Stomach (tissue), 9 donors: ENCODE data around the gene SAP30. TPM values are rescaled to one million over a fixed set of nuclear protein-coding genes. Genes with fewer than 3 reads are reported as not detected.

Source experiments
- DNase-seq, 2 donors: peaks; one replicate each; pipeline versions ENCODE4 v3.0.0 to v3.0.0-alpha.2; 2013 to 2019
- H3K27ac ChIP-seq, 5 donors: fragments of 200-600 bp in 4 of 5; sonication (generic) in 4 of 5; one replicate each; pipeline ENCODE4 v1.5.1; 2013 to 2019; ENCODE audit warnings: mild to moderate bottlenecking in 1 of 5, moderate library complexity in 1 of 5
- H3K27me3 ChIP-seq, 3 donors: fragments of 200-600 bp; sonication (generic); one replicate each; pipeline ENCODE4 v1.5.1; 2017 to 2019; ENCODE audit warnings: mixed run types in 1 of 3
- H3K36me3 ChIP-seq, 4 donors: fragments of 200-600 bp; sonication (generic); 1 replicate in 3 of 4; 2 replicates in 1 of 4; pipeline ENCODE4 v1.5.1; 2016 to 2019
- H3K4me1 ChIP-seq, 4 donors: fragments of 200-600 bp; sonication (generic); one replicate each; pipeline ENCODE4 v1.5.1; 2016 to 2019
- H3K4me3 ChIP-seq, 4 donors: fragments of 200-600 bp; sonication (generic) in 3 of 4; one replicate each; pipeline ENCODE4 v1.5.1; 2016 to 2019; ENCODE audit warnings: mild to moderate bottlenecking in 1 of 4
- H3K9me3 ChIP-seq, 4 donors: fragments of 200-600 bp; sonication (generic); one replicate each; pipeline ENCODE4 v1.5.1; 2016 to 2019
- EP300 ChIP-seq: sonication (generic); formaldehyde crosslinking; IDR thresholded peaks from one replicate; pipeline ENCODE4 v1.6.1; 2017; ENCODE audit warnings: antibody characterized with exemption
- POLR2A ChIP-seq, 4 donors: fragments of 450-650 bp; IDR thresholded peaks; one replicate each; pipeline ENCODE4 v1.6.1; 2016; ENCODE audit warnings: antibody characterized with exemption in 4 of 4, control low read depth in 2 of 4, mild to moderate bottlenecking in 1 of 4, moderate library complexity in 1 of 4
- POLR2AphosphoS5 ChIP-seq, 3 donors: sonication (generic); formaldehyde crosslinking; IDR thresholded peaks; one replicate each; pipeline ENCODE4 v1.6.1; 2016; ENCODE audit warnings: antibody characterized with exemption in 3 of 3
- WGBS, 5 donors: extraction: QIAGEN DNeasy Blood & Tissue Kit in 3 of 5; methylation state at CpG; one replicate each; pipeline versions ENCODE4 v1.1.5 to v1.1.7; 2013 to 2018; 5-methylcytosine and 5-hydroxymethylcytosine counted together
- intact Hi-C: fragments of 100-400 bp; cut with DNase I; formaldehyde crosslinking; loops from one replicate; pipeline ENCODE4 v1.15.1; 2023; ENCODE audit warnings: low total_unique reads
- polyA plus RNA-seq, 3 donors: library from polyadenylated mRNA; stranded (reverse); fragments of 200-250 nt; gene quantifications; one replicate each; pipeline ENCODE4 v1.2.3, GENCODE V29; 2013
- total RNA-seq, 5 donors: library from RNA; depleted of rRNA; stranded (reverse); fragments of >200 nt; gene quantifications; one replicate each; pipeline versions ENCODE4 v1.1.0 to v1.2.3, GENCODE V29; 2014 to 2016
- TF ChIP-seq, protein P1 (sequence below), 7 experiments: fragments of 450-650 bp in 4 of 7; fragments of 200-600 bp in 3 of 7; sonication (generic) in 3 of 7; IDR thresholded peaks; one replicate each; pipeline ENCODE4 v1.5.1; 2016 to 2019; ENCODE audit warnings: antibody characterized with exemption in 7 of 7, control low read depth in 2 of 7, mild to moderate bottlenecking in 1 of 7
- donor health status: healthy with polysubstance abuse.
- donor health status: Bipolar disorder and iron deficiency.
- donor health status: healthy.

SAP30 gene
- total and polyA plus RNA-seq, 8 donors, result 3.1 to 24.0 (median 9.3) TPM

- Histone ChIP-seq H3K27me3 (no peaks in the 10 kb centered on the region), H3K4me3 (no peak overlapping the region), H3K27ac (no peak overlapping the region), H3K9me3 (no peaks in the 10 kb centered on the region), H3K4me1 (peaks cover 0 to 19% (median 7%) of the 10 kb centered on the region in 4 donors), H3K36me3 (no peaks in the 10 kb centered on the region)
- DNase-seq, result peak in 1 of 2 donors; percentile 68
- TF ChIP-seq, protein P1, sequence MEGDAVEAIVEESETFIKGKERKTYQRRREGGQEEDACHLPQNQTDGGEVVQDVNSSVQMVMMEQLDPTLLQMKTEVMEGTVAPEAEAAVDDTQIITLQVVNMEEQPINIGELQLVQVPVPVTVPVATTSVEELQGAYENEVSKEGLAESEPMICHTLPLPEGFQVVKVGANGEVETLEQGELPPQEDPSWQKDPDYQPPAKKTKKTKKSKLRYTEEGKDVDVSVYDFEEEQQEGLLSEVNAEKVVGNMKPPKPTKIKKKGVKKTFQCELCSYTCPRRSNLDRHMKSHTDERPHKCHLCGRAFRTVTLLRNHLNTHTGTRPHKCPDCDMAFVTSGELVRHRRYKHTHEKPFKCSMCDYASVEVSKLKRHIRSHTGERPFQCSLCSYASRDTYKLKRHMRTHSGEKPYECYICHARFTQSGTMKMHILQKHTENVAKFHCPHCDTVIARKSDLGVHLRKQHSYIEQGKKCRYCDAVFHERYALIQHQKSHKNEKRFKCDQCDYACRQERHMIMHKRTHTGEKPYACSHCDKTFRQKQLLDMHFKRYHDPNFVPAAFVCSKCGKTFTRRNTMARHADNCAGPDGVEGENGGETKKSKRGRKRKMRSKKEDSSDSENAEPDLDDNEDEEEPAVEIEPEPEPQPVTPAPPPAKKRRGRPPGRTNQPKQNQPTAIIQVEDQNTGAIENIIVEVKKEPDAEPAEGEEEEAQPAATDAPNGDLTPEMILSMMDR (IDR thresholded peaks at IDR 0.05), result no peak
- no peak for TF ChIP-seq POLR2AphosphoS5 (IDR thresholded peaks at IDR 0.05)
- no peak for TF ChIP-seq EP300
- intact Hi-C loops, result no loop called here
- whole genome bisulfite sequencing, 5 donors, result 47 to 73% (median 57%) methylated on average over 3 of the region's 3 CpGs
Measured at GRCh38 chr4:173362666-173363065, 8.1 kb upstream of the SAP30 start.

DNA sequence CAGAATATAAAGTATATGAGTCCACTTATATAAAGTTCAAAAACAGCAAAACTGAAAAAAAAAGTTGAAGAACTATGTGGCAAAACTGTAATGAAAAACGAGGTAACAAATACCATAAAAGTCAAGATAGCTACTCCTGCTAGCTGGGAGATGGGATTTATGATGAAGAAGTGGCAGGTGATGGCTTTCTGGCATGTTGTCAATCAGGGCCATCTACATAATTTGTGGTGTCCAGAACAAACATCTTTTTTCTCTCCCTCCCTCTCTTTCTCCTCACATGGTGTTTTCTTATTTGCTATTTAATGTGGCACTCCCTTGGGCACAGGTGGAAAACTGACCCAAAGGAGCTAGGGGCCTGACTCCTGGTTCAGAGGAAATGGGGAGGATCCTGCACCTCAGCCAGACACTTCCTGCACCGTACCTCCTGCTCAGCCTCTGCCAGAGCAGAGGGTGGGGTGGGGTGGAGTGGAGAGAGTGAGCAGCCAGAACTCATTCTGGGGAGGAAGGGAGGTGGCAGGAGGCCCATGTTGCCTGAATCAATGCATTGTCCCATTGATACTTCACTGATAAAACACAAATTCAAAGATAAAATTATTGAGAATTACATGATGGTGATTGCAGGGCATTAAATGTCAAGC lies 5.3 kb upstream of the SAP30 start:
- H3K4me3 ChIP-seq, result no peak overlapping the region
- WGBS, 5 donors, result 31 to 39% (median 34%) methylated on average over 2 of the region's 2 CpGs
- no peaks in the 10 kb centered on the region for H3K9me3 ChIP-seq
- intact Hi-C loops, result no loop called here
- H3K4me1 ChIP-seq, result peaks cover 0 to 36% (median 16%) of the 10 kb centered on the region in 4 donors
- H3K27ac ChIP-seq, result no peak overlapping the region
- no peak for DNase-seq
- TF ChIP-seq, protein P1 (IDR thresholded peaks at IDR 0.05), result no peak
- no peak for TF ChIP-seq EP300
- no peak for TF ChIP-seq POLR2A (IDR thresholded peaks at IDR 0.05)
- no peak for TF ChIP-seq POLR2AphosphoS5 (IDR thresholded peaks at IDR 0.05)
- no peaks in the 10 kb centered on the region for H3K36me3 ChIP-seq
- no peaks in the 10 kb centered on the region for H3K27me3 ChIP-seq

GRCh38 chr4:173367285-173367684 lies 3.5 kb upstream of the SAP30 start:
- Histone ChIP-seq H3K27ac (peak overlapping the region in 2 of 5 donors; percentile 12 to 96), H3K36me3 (no peaks in the 10 kb centered on the region), H3K27me3 (no peaks in the 10 kb centered on the region), H3K4me3 (no peak overlapping the region), H3K4me1 (peaks cover 0 to 36% (median 16%) of the 10 kb centered on the region in 4 donors), H3K9me3 (no peaks in the 10 kb centered on the region)
- no peak for TF ChIP-seq EP300
- TF ChIP-seq POLR2A (IDR thresholded peaks at IDR 0.05), result no peak
- DNase-seq, result no peak
- intact Hi-C loops, result no loop called here

GRCh38 chr4:173367946-173368345 lies 2.8 kb upstream of the SAP30 start:
- H3K4me1 ChIP-seq, result peaks cover 2 to 43% (median 20%) of the 10 kb centered on the region in 4 donors
- 53 to 68% (median 56%) methylated on average over 4 of the region's 4 CpGs for WGBS, 5 donors
- no peaks in the 10 kb centered on the region for H3K9me3 ChIP-seq
- H3K27ac ChIP-seq, result peak overlapping the region in 1 of 5 donors; percentile 96
- no peak for DNase-seq
- peak overlapping the region in 1 of 4 donors; percentile 93 for H3K4me3 ChIP-seq
- H3K27me3 ChIP-seq, result no peaks in the 10 kb centered on the region
- intact Hi-C loops, result no loop called here
- TF ChIP-seq, protein P1 (IDR thresholded peaks at IDR 0.05), result no peak
- TF ChIP-seq EP300, result no peak
- no peak for TF ChIP-seq POLR2AphosphoS5 (IDR thresholded peaks at IDR 0.05)
- TF ChIP-seq POLR2A (IDR thresholded peaks at IDR 0.05), result no peak
- H3K36me3 ChIP-seq, result no peaks in the 10 kb centered on the region

DNA sequence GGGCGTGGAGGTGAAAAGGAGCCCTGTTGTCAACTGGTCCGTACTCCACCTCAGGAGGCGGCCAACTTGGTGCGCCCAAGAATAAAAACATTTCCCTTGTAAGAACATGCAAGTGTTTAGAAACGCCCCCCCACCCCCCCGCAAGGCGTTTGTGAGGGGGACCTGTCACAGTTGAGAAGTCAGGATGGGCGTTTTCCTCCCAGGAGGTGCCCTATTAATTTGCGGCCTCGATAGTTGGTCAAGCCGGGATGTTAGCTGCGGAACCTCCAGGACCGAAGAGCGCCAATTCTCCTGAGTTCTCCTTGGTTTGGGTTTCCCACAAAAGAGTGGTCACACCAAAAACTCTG lies 651 bp upstream of the SAP30 start:
- intact Hi-C loops, result no loop called here
- 0 to 1% (median 0%) methylated on average over 13 to 14 of the region's 14 CpGs for WGBS, 5 donors
- Histone ChIP-seq H3K27ac (peak overlapping the region; percentile 92 to 97 (median 95)), H3K36me3 (no peaks in the 10 kb centered on the region), H3K4me1 (peaks cover 4 to 61% (median 29%) of the 10 kb centered on the region in 4 donors), H3K4me3 (peak overlapping the region; percentile 86 to 98 (median 90)), H3K27me3 (no peaks in the 10 kb centered on the region), H3K9me3 (no peaks in the 10 kb centered on the region)
- DNase-seq, result no peak
- no peak for TF ChIP-seq EP300
- TF ChIP-seq POLR2AphosphoS5 (IDR thresholded peaks at IDR 0.05), result no peak
- no peak for TF ChIP-seq POLR2A (IDR thresholded peaks at IDR 0.05)
- TF ChIP-seq, protein P1 (IDR thresholded peaks at IDR 0.05), result no peak
